ENCODE results near the gene RPL14.

Gene RPL14

GRCh38 chr3:40432793-40433192 is 24.3 kb upstream of the RPL14 start:
- no peak for TF ChIP-seq CTCF (conservative IDR thresholded peaks at IDR 0.05; ENCODE audit: low read depth, low read length)
- H3K4me3 ChIP-seq (ENCODE audit: low read depth, low read length): no peak overlapping the region
- peak; percentile 4 for DNase-seq (ENCODE audit: low read depth)

GRCh38 chr3:40437889-40438288 is 19.2 kb upstream of the RPL14 start:
- TF ChIP-seq CTCF (conservative IDR thresholded peaks at IDR 0.05; ENCODE audit: low read depth, low read length): no peak
- no peak overlapping the region for H3K4me3 ChIP-seq (ENCODE audit: low read depth, low read length)
- DNase-seq (ENCODE audit: low read depth): peak; percentile 17

- no peak overlapping the region for H3K4me3 ChIP-seq (ENCODE audit: low read depth, low read length)
- no peak for DNase-seq (ENCODE audit: low read depth)
- TF ChIP-seq CTCF (conservative IDR thresholded peaks at IDR 0.05; ENCODE audit: low read depth, low read length): no peak
Observed at GRCh38 chr3:40445062-40445461, 12.1 kb upstream of the RPL14 start.

GRCh38 chr3:40445880-40446279 is 11.3 kb upstream of the RPL14 start:
- no peak for TF ChIP-seq CTCF (conservative IDR thresholded peaks at IDR 0.05; ENCODE audit: low read depth, low read length)
- DNase-seq (ENCODE audit: low read depth): no peak
- H3K4me3 ChIP-seq (ENCODE audit: low read depth, low read length): no peak overlapping the region

- H3K4me3 ChIP-seq (ENCODE audit: low read depth, low read length): no peak overlapping the region
- no peak for TF ChIP-seq CTCF (conservative IDR thresholded peaks at IDR 0.05; ENCODE audit: low read depth, low read length)
- DNase-seq (ENCODE audit: low read depth): no peak
Observed at GRCh38 chr3:40450438-40450837, 6.7 kb upstream of the RPL14 start.

GRCh38 chr3:40451551-40451950 is 5.6 kb upstream of the RPL14 start:
- H3K4me3 ChIP-seq (ENCODE audit: low read depth, low read length): no peak overlapping the region
- no peak for DNase-seq (ENCODE audit: low read depth)
- no peak for TF ChIP-seq CTCF (conservative IDR thresholded peaks at IDR 0.05; ENCODE audit: low read depth, low read length)

- H3K4me3 ChIP-seq (ENCODE audit: low read depth, low read length): no peak overlapping the region
- DNase-seq (ENCODE audit: low read depth): no peak
- TF ChIP-seq CTCF (conservative IDR thresholded peaks at IDR 0.05; ENCODE audit: low read depth, low read length): no peak
Observed at GRCh38 chr3:40452057-40452456, 5.1 kb upstream of the RPL14 start.

All from choroid plexus epithelial cell (primary cell).